ENCODE data around the gene RPL15.

Gene RPL15

DNA sequence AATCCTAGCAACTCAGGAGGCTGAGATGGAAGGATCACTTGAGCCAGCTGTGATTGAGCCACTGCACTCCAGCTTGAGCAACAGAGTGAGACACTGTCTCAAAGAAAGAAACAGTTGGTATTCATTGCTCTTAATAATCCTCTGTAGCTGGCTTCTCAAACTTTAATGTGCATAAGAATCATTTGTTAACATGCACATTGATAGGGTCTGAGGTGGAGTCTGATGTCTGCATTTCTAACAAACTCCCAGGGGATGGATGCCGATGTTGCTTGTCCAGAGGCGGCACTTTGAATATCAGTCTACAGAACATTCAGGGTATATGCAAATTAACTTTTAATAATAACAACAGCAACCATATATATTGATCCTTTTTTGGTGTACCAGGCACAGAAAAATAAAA, 40.0 kb upstream of the RPL15 start:
- Histone ChIP-seq H3K9me2 (replicated peaks; ENCODE audit: insufficient read depth, low read length) (no peaks in the 10 kb centered on the region), H3K4me3 (ENCODE audit: insufficient read depth, low read length, poor library complexity, severe bottlenecking) (no peak overlapping the region), H3K9me3 (ENCODE audit: insufficient read depth, low read length) (no peaks in the 10 kb centered on the region), H3F3A (ENCODE audit: insufficient read depth) (no peaks in the 10 kb centered on the region), H3K9ac (ENCODE audit: low read length) (no peak overlapping the region), H2AFZ (ENCODE audit: low read depth, low read length, severe bottlenecking) (no peak overlapping the region), H3K79me2 (ENCODE audit: insufficient read depth, low read length) (no peaks in the 10 kb centered on the region), H3K36me3 (ENCODE audit: low read length) (no peaks in the 10 kb centered on the region), H3K27me3 (ENCODE audit: low read length) (no peaks in the 10 kb centered on the region), H4K20me1 (ENCODE audit: low read depth, low read length) (peaks cover 2% of the 10 kb centered on the region; the same call in 1 of the 2 replicates), H3K27ac (ENCODE audit: low read depth, low read length) (no peak overlapping the region), H3K4me2 (ENCODE audit: low read depth, low read length, poor library complexity, severe bottlenecking) (no peak overlapping the region)
- TF ChIP-seq, protein P1, sequence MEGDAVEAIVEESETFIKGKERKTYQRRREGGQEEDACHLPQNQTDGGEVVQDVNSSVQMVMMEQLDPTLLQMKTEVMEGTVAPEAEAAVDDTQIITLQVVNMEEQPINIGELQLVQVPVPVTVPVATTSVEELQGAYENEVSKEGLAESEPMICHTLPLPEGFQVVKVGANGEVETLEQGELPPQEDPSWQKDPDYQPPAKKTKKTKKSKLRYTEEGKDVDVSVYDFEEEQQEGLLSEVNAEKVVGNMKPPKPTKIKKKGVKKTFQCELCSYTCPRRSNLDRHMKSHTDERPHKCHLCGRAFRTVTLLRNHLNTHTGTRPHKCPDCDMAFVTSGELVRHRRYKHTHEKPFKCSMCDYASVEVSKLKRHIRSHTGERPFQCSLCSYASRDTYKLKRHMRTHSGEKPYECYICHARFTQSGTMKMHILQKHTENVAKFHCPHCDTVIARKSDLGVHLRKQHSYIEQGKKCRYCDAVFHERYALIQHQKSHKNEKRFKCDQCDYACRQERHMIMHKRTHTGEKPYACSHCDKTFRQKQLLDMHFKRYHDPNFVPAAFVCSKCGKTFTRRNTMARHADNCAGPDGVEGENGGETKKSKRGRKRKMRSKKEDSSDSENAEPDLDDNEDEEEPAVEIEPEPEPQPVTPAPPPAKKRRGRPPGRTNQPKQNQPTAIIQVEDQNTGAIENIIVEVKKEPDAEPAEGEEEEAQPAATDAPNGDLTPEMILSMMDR (IDR thresholded peaks at IDR 0.05; ENCODE audit: insufficient read depth, low read length, poor library complexity, severe bottlenecking): no peak
- TF ChIP-seq EZH2phosphoT487 (conservative IDR thresholded peaks at IDR 0.05; ENCODE audit: low read length): no peak

DNA sequence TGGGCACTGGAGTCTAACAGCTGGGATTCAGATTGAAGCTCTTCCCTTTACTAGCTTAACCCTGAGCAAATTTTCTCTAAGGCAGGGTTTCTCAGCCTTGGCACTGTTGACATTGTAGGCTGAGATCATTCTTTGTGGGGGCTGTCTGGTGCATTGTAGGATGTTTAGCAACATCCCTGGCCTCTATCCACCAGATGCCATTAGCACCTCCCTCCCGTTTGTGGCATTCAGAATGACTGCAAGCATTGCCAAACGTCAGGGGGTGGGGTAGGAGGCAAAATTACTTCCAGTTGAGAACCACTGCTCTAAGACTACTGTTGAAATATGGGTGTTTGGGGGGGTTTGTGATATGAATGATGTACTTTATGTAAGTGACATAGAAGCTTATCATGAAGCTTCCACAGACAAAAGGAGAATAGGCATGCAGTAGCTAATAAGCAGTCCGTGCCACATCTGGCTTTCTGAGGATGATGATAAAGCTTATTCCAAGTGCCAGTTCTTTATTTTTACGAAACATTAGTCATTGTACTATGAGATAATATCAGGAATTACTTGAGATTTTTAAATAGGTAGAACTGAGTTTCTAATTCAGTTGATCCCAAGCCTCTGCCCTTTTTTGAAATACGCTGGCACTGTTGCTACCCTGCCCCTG, 39.5 kb upstream of the RPL15 start:
- TF ChIP-seq EZH2phosphoT487 (conservative IDR thresholded peaks at IDR 0.05; ENCODE audit: low read length): no peak
- TF ChIP-seq, protein P1 (IDR thresholded peaks at IDR 0.05; ENCODE audit: insufficient read depth, low read length, poor library complexity, severe bottlenecking): no peak
- Histone ChIP-seq H3K9me3 (ENCODE audit: insufficient read depth, low read length) (no peaks in the 10 kb centered on the region), H3K36me3 (ENCODE audit: low read length) (no peaks in the 10 kb centered on the region), H3K4me2 (ENCODE audit: low read depth, low read length, poor library complexity, severe bottlenecking) (no peak overlapping the region), H3F3A (ENCODE audit: insufficient read depth) (no peaks in the 10 kb centered on the region), H3K27ac (ENCODE audit: low read depth, low read length) (no peak overlapping the region), H3K27me3 (ENCODE audit: low read length) (no peaks in the 10 kb centered on the region), H3K9me2 (replicated peaks; ENCODE audit: insufficient read depth, low read length) (no peaks in the 10 kb centered on the region), H2AFZ (ENCODE audit: low read depth, low read length, severe bottlenecking) (no peak overlapping the region), H3K79me2 (ENCODE audit: insufficient read depth, low read length) (no peaks in the 10 kb centered on the region), H4K20me1 (ENCODE audit: low read depth, low read length) (peaks cover 2% of the 10 kb centered on the region; the same call in 1 of the 2 replicates), H3K9ac (ENCODE audit: low read length) (no peak overlapping the region), H3K4me3 (ENCODE audit: insufficient read depth, low read length, poor library complexity, severe bottlenecking) (no peak overlapping the region)

DNA sequence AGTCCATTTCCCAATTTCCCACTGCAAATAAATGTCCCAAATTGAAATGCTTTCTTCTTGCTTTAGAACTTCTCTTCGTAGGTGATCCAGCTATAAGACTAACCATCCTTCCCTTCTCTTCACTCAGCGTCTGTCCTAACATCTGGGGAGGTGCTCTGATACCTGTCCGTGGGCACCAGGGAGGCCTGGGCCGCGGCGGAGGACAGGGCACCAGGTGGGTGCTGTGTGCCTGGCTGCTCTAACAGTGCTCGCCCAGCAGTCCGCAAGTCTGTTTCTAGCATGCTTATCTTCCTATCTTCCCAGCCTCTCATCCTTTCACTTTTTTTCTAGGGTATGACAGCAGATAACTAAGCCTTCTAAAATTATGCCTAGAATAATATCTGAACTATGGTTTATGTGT, 37.4 kb upstream of the RPL15 start:
- Histone ChIP-seq H3K4me2 (ENCODE audit: low read depth, low read length, poor library complexity, severe bottlenecking) (no peak overlapping the region), H2AFZ (ENCODE audit: low read depth, low read length, severe bottlenecking) (no peak overlapping the region), H3K27ac (ENCODE audit: low read depth, low read length) (no peak overlapping the region), H3K9me3 (ENCODE audit: insufficient read depth, low read length) (no peaks in the 10 kb centered on the region), H3F3A (ENCODE audit: insufficient read depth) (no peaks in the 10 kb centered on the region), H3K4me3 (ENCODE audit: insufficient read depth, low read length, poor library complexity, severe bottlenecking) (no peak overlapping the region), H3K79me2 (ENCODE audit: insufficient read depth, low read length) (no peaks in the 10 kb centered on the region), H3K27me3 (ENCODE audit: low read length) (no peaks in the 10 kb centered on the region), H3K9ac (ENCODE audit: low read length) (no peak overlapping the region), H3K36me3 (ENCODE audit: low read length) (no peaks in the 10 kb centered on the region), H4K20me1 (ENCODE audit: low read depth, low read length) (peaks cover 2% of the 10 kb centered on the region; the same call in 1 of the 2 replicates), H3K9me2 (replicated peaks; ENCODE audit: insufficient read depth, low read length) (no peaks in the 10 kb centered on the region)
- TF ChIP-seq, protein P1 (IDR thresholded peaks at IDR 0.05; ENCODE audit: insufficient read depth, low read length, poor library complexity, severe bottlenecking): no peak
- no peak for TF ChIP-seq EZH2phosphoT487 (conservative IDR thresholded peaks at IDR 0.05; ENCODE audit: low read length)

Measured in SU-DHL-6 (cell line).